B cell (primary cell): ENCODE measurements around the gene SYNE2. TPM values are rescaled to one million over a fixed set of nuclear protein-coding genes. Genes with fewer than 3 reads are reported as not detected.

ENCODE experiments used
- ATAC-seq: fragments of 200-7000 bp; cut with Tn5 transposase; one replicate; pipeline ENCODE4 v1.10.0; 2021; ENCODE audit warnings: low read depth, mild to moderate bottlenecking, moderate number of reproducible peaks, moderate library complexity
- CTCF ChIA-PET: fragments of 350-600 bp; sonication (Branson Sonifier 250); formaldehyde crosslinking; loops from one replicate; lab custom pipeline; 2021; ENCODE audit warnings: antibody characterized with exemption, inconsistent platforms; lab: Charles Lee
- POLR2A ChIA-PET: fragments of 350-600 bp; sonication (Branson Sonifier 250); formaldehyde crosslinking; loops from one replicate; lab custom pipeline; 2021; ENCODE audit warnings: antibody characterized with exemption; lab: Charles Lee
- DNase-seq: peaks from one replicate; pipeline ENCODE4 v3.0.0; 2013
- H2AFZ ChIP-seq: 2 replicates; pipeline ENCODE4 v1.6.1; 2012; ENCODE audit warnings: mild to moderate bottlenecking, low read depth, low read length; ENCODE audit not compliant: insufficient read depth, poor library complexity, severe bottlenecking
- H3K27ac ChIP-seq, 2 donors: 1 replicate in 1 of 2; 2 replicates in 1 of 2; pipeline ENCODE4 v1.5.1; 2012 to 2013; ENCODE audit warnings: low read length in 2 of 2, mild to moderate bottlenecking in 2 of 2, moderate library complexity in 1 of 2
- H3K27me3 ChIP-seq, 4 experiments: fragments of 200-600 bp in 1 of 4; sonication (generic) in 1 of 4; replicated peaks in 1 of 4; 1 replicate in 2 of 4; 2 replicates in 2 of 4; pipeline versions ENCODE4 v1.6.1 to v1.7.0; 2013 to 2016; ENCODE audit warnings: low read length in 3 of 4, mild to moderate bottlenecking in 2 of 4, mixed read lengths in 1 of 4, moderate library complexity in 1 of 4; ENCODE audit not compliant: insufficient read depth in 4 of 4, control insufficient read depth in 3 of 4; ENCODE audit errors: control extremely low read depth in 1 of 4
- H3K36me3 ChIP-seq, 2 experiments: replicated peaks in 1 of 2; 1 replicate in 1 of 2; 2 replicates in 1 of 2; pipeline versions ENCODE4 v1.6.1 to v1.7.1; 2013; ENCODE audit warnings: low read length in 1 of 2; ENCODE audit not compliant: insufficient read depth in 2 of 2, control insufficient read depth in 1 of 2; ENCODE audit errors: control extremely low read depth in 1 of 2, extremely low read depth in 1 of 2
- H3K4me1 ChIP-seq, 2 donors: fragments of 200-600 bp in 1 of 2; sonication (generic) in 1 of 2; 1 replicate in 1 of 2; 2 replicates in 1 of 2; pipeline versions ENCODE4 v1.5.1 to v1.6.1; 2013 to 2017; ENCODE audit warnings: low read length in 2 of 2; ENCODE audit not compliant: control insufficient read depth in 2 of 2, insufficient read depth in 2 of 2
- H3K4me2 ChIP-seq: replicated peaks from 2 replicates; pipeline ENCODE3; 2012; ENCODE audit warnings: mild to moderate bottlenecking, low read depth, low read length; ENCODE audit not compliant: poor library complexity, severe bottlenecking
- H3K4me3 ChIP-seq, 5 experiments: fragments of 200-600 bp in 1 of 5; sonication (generic) in 1 of 5; 1 replicate in 3 of 5; 2 replicates in 2 of 5; pipeline versions ENCODE4 v1.5.1 to v1.7.0; 2011 to 2016; ENCODE audit warnings: low read length in 4 of 5, mild to moderate bottlenecking in 4 of 5, low read depth in 2 of 5, control low read depth in 1 of 5, moderate library complexity in 1 of 5; ENCODE audit not compliant: insufficient read depth in 1 of 5; ENCODE audit errors: control extremely low read depth in 1 of 5, extremely low read depth in 1 of 5
- H3K79me2 ChIP-seq: fragments of 200-600 bp; sonication (generic); one replicate; pipeline ENCODE4 v1.6.0; 2016; ENCODE audit warnings: low read length; ENCODE audit not compliant: control insufficient read depth, insufficient read depth
- H3K9ac ChIP-seq: fragments of 200-600 bp; sonication (generic); 2 replicates; pipeline ENCODE4 v1.6.1; 2017; ENCODE audit warnings: mild to moderate bottlenecking, low read length, moderate library complexity
- H3K9me3 ChIP-seq, 3 donors: one replicate each; pipeline versions ENCODE4 v1.6.1 to v1.7.1; 2013; ENCODE audit warnings: low read length in 2 of 3; ENCODE audit not compliant: control insufficient read depth in 2 of 3, insufficient read depth in 1 of 3; ENCODE audit errors: control extremely low read depth in 1 of 3
- H4K20me1 ChIP-seq: 2 replicates; pipeline ENCODE4 v1.6.0; 2012; ENCODE audit warnings: mild to moderate bottlenecking, low read length; ENCODE audit not compliant: insufficient read depth, control insufficient read depth, poor library complexity, severe bottlenecking
- H3K27ac Mint-ChIP-seq: one replicate; pipeline ENCODE4 v1.8.0; 2021; ENCODE audit warnings: mixed read lengths
- H3K27me3 Mint-ChIP-seq: one replicate; pipeline ENCODE4 v1.8.0; 2021; ENCODE audit warnings: mixed read lengths
- H3K4me1 Mint-ChIP-seq: one replicate; pipeline ENCODE4 v1.8.0; 2021; ENCODE audit warnings: mixed read lengths
- H3K4me3 Mint-ChIP-seq: one replicate; pipeline ENCODE4 v1.8.0; 2021; ENCODE audit warnings: mixed read lengths
- H3K9me3 Mint-ChIP-seq: one replicate; pipeline ENCODE4 v1.8.0; 2022; ENCODE audit warnings: mixed read lengths; ENCODE audit not compliant: insufficient read depth
- EZH2 ChIP-seq: IDR thresholded peaks from 2 replicates; pipeline ENCODE4 v1.6.1; 2012; ENCODE audit warnings: borderline replicate concordance, low read depth, mild to moderate bottlenecking, moderate library complexity, low read length; ENCODE audit not compliant: insufficient read depth, poor library complexity, severe bottlenecking
- WGBS: methylation state at CpG from one replicate; pipeline ENCODE4 v1.1.5; 2013; ENCODE audit warnings: missing lambda C conversion rate; ENCODE audit not compliant: insufficient coverage; 5-methylcytosine and 5-hydroxymethylcytosine counted together
- intact Hi-C: fragments of 100-400 bp; cut with micrococcal nuclease; formaldehyde crosslinking; loops from one replicate; pipeline ENCODE4 v1.10.0; 2022
- polyA plus RNA-seq: library from polyadenylated mRNA; depleted of rRNA; stranded (reverse); fragments of >200 nt; gene quantifications from 2 replicates; pipeline ENCODE4 v1.2.3, GENCODE V29; 2012
- total RNA-seq, 2 donors: library from RNA; stranded (reverse); fragments of 120-200 nt in 1 of 2; gene quantifications; 1 replicate in 1 of 2; 2 replicates in 1 of 2; pipeline versions ENCODE4 v1.2.3 to v1.2.4, GENCODE V29; 2013 to 2022
- TF ChIP-seq, protein P1 (sequence below): fragments of 200-600 bp; IDR thresholded peaks from one replicate; pipeline ENCODE4 v1.8.0; 2022; ENCODE audit warnings: antibody characterized with exemption, mild to moderate bottlenecking

Gene SYNE2
- total and polyA plus RNA-seq, 2 donors (not counting 1 experiment from before 2014, with no cell fraction given): 39.5 to 105 TPM

DNA sequence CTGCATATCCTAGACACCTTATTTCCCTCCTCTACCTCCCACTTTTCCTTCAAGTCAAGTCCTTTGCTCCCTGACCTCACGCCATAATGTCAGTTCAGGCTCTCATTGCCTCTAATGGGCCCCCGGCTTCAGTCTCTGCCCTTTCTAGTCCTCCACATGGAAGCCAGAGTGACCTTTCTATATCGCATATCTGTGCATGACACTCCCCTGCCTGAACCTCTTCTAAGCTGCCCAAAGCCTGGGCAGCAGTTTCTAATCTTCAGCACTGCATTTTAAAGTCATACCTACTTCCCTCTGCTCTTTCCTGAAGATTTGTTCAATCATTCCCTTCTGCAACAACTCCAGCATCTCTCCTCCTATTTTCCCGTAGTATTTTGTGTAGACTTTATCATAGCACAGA, 395.9 kb downstream of the SYNE2 start:
- no peaks in the 10 kb centered on the region for H3K9me3 ChIP-seq
- no peak for ATAC-seq
- H3K36me3 ChIP-seq: no peaks in the 10 kb centered on the region
- H3K27me3 ChIP-seq: no peaks in the 10 kb centered on the region
- intact Hi-C loops: no loop called here
- no peak overlapping the region for H3K4me2 ChIP-seq
- H3K4me3 ChIP-seq: no peak overlapping the region
- no peaks in the 10 kb centered on the region for H3K4me1 Mint-ChIP-seq
- no peak overlapping the region for H2AFZ ChIP-seq
- no peaks in the 10 kb centered on the region for H3K9me3 Mint-ChIP-seq
- WGBS: 95% methylated on average over 3 of the region's 4 CpGs
- ChIA-PET CTCF (interaction anchor here (0.6 to 1.3 kb wide), 2 partner anchors 55 to 88 kb away, joined by 3 read pairs; no protein-coding TSS in a partner anchor), POLR2A (interaction anchor here (0.6 kb wide), 1 partner anchor 12 kb away, joined by 4 read pairs; no protein-coding TSS in a partner anchor)
- H4K20me1 ChIP-seq: no peaks in the 10 kb centered on the region
- no peak overlapping the region for H3K27ac Mint-ChIP-seq
- TF ChIP-seq, protein P1, sequence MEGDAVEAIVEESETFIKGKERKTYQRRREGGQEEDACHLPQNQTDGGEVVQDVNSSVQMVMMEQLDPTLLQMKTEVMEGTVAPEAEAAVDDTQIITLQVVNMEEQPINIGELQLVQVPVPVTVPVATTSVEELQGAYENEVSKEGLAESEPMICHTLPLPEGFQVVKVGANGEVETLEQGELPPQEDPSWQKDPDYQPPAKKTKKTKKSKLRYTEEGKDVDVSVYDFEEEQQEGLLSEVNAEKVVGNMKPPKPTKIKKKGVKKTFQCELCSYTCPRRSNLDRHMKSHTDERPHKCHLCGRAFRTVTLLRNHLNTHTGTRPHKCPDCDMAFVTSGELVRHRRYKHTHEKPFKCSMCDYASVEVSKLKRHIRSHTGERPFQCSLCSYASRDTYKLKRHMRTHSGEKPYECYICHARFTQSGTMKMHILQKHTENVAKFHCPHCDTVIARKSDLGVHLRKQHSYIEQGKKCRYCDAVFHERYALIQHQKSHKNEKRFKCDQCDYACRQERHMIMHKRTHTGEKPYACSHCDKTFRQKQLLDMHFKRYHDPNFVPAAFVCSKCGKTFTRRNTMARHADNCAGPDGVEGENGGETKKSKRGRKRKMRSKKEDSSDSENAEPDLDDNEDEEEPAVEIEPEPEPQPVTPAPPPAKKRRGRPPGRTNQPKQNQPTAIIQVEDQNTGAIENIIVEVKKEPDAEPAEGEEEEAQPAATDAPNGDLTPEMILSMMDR: no peak
- no peak for TF ChIP-seq EZH2
- H3K4me3 Mint-ChIP-seq: no peak overlapping the region
- H3K27me3 Mint-ChIP-seq: no peaks in the 10 kb centered on the region
- no peaks in the 10 kb centered on the region for H3K79me2 ChIP-seq
- H3K27ac ChIP-seq: no peak overlapping the region
- DNase-seq: no peak
- no peaks in the 10 kb centered on the region for H3K4me1 ChIP-seq
- no peak overlapping the region for H3K9ac ChIP-seq

DNA sequence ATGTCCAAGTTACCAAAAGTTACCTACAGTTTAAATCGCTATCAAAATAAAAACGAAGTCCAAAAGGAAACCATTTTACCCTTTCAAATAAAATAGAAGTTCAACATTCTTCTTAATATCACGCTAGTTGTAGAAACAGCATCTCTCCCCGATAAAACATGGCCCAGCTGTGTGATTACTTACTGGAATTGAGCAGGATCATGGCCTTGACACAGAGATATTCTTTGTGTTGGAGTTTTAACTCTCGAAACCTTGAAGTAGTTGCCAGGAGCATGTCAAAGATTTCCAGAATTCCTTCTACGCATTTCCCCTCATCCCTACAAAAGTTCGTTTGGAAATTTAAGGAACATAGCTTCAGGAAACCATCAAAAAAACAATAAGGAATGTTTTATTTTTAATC, 396.6 kb downstream of the SYNE2 start:
- H3K9me3 ChIP-seq: no peaks in the 10 kb centered on the region
- H3K4me2 ChIP-seq: no peak overlapping the region
- Mint-ChIP-seq H3K27me3 (no peaks in the 10 kb centered on the region), H3K4me3 (no peak overlapping the region), H3K4me1 (no peaks in the 10 kb centered on the region), H3K27ac (no peak overlapping the region), H3K9me3 (no peaks in the 10 kb centered on the region)
- TF ChIP-seq, protein P1: no peak
- TF ChIP-seq EZH2: no peak
- ChIA-PET POLR2A (interaction anchor here (0.6 kb wide), 1 partner anchor 12 kb away, joined by 4 read pairs; no protein-coding TSS in a partner anchor), CTCF (interaction anchor here (0.6 to 2.0 kb wide), 3 partner anchors 14 to 88 kb away, joined by 3 to 6 read pairs (median 3); no protein-coding TSS in a partner anchor)
- WGBS: no CpG with 5 or more reads among the region's 7 CpGs
- H3K36me3 ChIP-seq: no peaks in the 10 kb centered on the region
- H3K79me2 ChIP-seq: no peaks in the 10 kb centered on the region
- ATAC-seq (no peak), DNase-seq (no peak)
- no peak overlapping the region for H3K9ac ChIP-seq
- H3K4me1 ChIP-seq: no peaks in the 10 kb centered on the region
- no peaks in the 10 kb centered on the region for H3K27me3 ChIP-seq
- no peak overlapping the region for H3K4me3 ChIP-seq
- H3K27ac ChIP-seq: no peak overlapping the region
- H2AFZ ChIP-seq: no peak overlapping the region
- intact Hi-C loops: no loop called here
- no peaks in the 10 kb centered on the region for H4K20me1 ChIP-seq
